ENCODE measurements around the gene SLC30A2.

Gene SLC30A2

DNA sequence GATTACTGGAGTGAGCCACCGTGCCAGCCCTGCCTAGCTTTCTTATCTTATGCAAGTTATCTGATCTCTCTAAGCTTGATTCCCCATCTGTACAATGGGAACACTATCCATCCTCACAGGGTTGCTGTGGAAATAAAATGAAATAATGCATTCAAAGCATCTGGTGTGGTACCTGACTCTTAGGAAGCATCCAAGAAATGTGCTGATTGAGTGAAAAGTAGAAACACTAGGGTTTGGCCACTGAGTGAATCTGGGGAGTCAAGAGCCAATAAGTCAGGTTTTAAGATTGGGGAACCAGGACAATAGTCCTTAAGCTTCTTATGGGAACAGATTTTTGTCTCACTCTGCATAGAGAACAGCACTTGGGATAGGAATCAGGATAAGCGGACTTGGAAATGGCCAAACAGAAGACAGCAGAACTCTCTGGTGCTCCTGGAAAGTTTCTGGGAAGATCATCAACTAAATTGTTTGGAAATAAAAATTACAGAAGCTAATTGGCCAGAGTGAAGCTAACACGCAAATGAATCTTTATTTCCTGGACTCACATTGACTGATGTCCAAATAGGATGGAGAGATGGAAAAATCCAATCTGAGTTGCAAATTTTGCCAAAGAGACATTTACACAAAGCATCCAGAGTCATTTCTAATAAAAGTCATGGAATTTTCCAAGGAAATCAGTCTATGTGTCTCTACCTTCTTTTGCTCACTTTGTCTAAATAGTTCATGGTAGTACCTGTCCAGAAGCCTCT lies 51.3 kb downstream of the SLC30A2 start:
- no peak for DNase-seq

DNA sequence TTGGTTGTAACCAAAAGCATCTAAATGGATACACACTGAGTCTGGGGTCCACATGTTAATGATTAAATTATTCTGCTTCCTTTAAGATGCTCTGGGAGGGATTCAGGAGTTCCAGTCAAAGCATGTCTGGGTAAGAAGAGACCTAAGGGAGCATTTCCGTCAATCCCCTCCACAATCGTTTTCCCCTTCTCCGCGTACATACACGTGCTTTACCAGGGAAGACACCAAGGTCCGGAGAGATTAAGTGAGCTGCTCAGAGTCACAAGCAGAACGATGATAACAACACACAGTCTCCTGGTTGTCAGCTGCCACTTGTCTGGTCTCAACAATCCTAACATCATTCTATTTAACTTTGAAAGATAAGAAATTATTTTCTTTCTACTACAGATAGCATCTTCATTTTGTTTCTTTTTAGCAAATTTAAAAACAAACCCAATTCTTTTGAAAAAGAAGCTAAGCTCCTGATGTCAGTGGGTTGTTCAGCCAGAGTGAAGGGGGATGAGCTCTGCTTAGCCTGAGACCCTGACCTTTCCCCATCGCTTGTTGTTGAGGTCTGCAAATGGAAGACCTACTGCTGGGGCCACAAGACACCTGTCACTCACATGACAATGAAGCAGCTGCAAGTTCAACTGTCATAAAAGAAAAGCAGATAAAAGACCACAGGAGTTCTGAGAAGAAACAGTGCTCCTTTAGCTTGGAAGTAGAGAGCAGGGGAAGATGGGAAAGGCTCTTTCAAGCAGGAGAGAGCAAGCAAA lies 52.5 kb downstream of the SLC30A2 start:
- DNase-seq, result no peak

DNA sequence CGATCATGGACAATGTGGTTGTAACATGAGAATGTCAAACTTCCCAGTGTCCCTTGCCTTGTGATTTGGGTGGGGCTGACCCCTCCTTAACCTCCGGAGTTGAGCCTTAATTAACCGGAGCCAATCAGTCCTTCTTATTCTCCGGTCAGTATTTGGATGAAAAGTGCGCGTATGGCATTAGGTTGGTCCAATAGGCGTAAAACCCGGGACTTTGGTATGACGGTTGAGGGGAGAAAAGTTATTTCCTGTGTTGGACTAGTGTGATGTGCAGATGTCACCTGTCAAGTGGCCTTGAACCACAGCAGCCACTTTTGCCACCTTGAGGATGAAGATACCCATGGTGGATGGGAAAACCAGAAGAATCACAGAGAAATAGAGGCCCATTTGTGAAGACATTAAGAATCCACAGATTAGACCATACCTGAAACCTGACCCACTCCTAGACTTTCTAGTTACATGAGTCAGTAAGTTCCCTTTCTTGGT lies 53.2 kb downstream of the SLC30A2 start:
- no peak for DNase-seq

DNA sequence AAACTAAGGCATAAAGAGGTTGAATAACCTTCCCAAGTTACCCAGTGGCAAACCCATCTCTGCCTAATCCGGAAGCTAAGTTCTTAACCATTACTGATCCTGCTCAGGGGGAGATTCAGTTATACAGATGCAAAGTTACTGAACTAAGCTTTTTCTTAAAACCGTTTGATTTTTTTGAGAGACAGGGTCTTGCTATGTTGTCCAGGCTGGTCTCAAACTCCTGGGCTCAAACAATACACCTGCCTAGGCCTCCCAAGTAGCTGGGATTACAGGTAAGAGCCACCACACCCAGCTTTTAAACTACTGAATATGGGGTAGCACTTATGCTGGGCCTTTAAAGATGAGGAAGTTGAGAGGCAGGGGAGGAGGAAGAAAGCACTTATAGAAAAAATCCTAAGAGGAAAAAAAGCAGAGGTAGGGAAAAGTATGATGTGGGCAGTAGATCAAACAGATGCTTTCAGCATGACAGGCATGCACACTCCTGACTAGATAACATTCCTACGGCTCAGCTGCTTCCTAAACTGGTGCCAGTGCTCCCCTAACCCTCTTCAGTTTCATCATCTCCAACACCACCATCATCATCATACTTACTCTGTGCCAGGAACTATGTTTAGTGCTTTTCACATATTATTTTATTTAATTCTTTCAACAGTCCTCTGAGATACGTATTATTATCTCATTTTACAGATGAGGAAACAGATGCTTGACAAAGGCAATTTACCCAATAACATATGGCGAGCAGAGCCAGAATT lies 53.8 kb downstream of the SLC30A2 start:
- DNase-seq, result no peak

DNA sequence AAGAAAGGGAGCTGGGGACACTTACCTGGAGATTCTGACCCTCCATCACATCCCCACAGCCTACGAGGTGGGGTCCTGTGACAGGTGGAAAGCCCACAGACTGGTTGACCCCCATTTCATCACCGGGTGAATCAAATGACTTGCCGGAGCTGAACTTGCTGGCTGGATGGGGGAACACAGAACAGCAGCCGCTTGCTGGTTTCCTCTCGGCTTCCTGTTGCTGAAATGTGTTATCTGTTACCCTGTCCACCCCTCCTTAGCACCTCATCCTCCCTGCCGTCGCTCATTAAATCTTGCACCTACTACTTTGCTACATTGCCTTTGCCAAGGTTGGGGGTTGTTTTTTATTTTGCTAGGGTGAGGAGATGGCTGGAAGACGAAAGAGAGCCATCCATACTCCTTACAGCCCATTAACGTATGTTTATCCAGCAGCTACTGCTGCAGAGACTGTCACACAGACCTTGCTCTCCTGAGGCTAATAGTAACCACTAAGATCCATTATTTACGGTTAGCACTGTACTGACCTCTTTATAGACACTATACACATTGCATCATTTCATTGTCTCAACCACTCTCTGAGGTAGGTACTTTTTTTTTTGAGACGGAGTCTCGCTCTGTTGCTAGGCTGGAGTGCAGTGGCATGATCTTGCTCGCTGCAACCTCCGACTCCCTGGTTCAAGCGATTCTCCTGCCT lies 55.1 kb downstream of the SLC30A2 start:
- DNase-seq, result no peak

DNA sequence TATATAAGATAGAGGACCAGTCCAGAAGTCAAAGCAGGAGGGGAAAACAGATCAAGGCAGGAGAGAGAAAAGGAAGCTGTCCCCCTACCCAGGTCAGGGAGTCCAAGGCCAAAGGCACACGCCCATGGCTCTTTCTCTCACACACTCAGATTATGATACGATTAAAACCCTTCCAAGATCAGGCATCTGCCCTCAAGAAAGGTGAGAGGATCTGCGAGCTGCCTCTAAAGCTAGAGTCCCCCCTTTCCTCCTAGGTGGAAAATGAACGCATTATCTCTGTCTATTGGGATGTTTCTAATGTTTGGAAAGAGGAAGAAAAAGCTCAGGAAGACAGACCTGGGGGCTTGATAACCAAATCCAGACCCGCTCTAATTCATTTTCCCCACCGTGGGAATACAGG lies 55.7 kb downstream of the SLC30A2 start:
- DNase-seq, result no peak

DNA sequence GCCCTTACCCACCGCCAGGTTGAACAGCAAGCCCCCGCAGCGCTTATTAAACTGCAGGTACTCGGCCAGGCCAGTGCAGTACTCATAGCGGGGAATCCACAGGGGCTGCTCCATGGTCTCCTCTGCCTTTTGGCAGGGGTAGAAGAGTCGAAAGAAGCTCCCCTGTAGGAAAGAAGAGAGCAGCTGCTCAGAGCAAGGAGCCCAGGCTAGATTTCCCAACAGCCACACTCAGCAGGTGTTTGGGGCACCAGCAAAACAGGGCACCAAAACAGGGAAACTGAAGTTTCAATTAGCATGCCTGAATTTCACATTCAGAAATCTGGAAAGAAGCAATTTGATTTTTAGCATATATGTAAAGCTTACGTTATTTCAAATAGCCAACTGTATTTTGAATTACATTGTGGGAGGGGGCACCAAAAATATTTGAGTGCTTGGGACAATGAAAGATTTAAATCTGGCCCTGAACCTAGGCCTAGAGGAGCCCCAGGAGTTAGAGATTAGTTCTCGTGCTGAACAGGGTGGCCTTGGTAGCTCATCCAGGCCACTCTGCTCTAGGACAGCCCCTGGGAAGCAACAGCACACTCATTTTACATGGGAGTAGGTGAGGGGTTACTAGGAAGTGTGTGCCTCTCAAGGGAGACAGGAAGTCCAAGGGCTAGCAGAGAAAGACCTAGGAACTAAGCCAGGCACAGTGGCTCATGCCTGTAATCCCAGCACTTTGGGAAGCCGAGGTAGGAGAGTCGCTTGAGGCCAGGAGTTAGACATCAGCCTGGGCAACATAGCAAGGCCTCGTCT lies 56.3 kb downstream of the SLC30A2 start:
- no peak for DNase-seq

DNA sequence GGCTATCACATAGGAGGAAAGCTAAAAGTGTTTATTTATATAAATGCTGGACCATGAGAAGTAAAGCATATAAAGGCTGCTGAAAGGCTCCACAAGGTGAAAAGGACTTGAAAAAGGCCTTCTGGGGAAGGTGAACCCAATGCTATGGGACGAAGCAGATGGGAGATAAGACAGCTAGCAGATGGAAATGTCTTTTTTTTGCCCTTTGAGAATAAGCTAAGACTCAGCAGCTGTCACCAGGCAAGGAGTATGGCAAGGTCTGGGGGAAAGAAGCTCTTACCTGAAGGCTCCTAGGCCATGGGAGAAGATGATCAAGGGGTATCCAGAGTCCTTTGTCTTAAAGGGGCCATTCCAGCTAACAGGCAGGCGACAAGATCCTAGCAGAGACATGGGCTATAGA lies 58.0 kb downstream of the SLC30A2 start:
- DNase-seq, result no peak

Measured in 8988T (cell line).